Dendritic cell treated with granulocyte-macrophage colony-stimulating factor and Interleukin-4, amounts not matched to agents 40 ng/mL and 50 ng/mL, for 4 days (primary cell): ENCODE measurements around the gene PPM1L.
"Not testable (repeated sequence)": the region's sequence is repeated elsewhere in the genome, so short reads cannot be mapped to it uniquely, and the experiment has no call there.

Experiments used
- H3K27ac Mint-ChIP-seq: one replicate; pipeline ENCODE4 v1.8.0; 2022; ENCODE audit warnings: mild to moderate bottlenecking, mixed read lengths
- H3K27me3 Mint-ChIP-seq: one replicate; pipeline ENCODE4 v1.8.0; 2022; ENCODE audit warnings: mild to moderate bottlenecking, mixed read lengths
- H3K36me3 Mint-ChIP-seq: one replicate; pipeline ENCODE4 v1.8.0; 2022; ENCODE audit warnings: low read depth, mixed read lengths
- H3K4me1 Mint-ChIP-seq: one replicate; pipeline ENCODE4 v1.8.0; 2022; ENCODE audit warnings: low read depth, mixed read lengths
- H3K4me3 Mint-ChIP-seq: one replicate; pipeline ENCODE4 v1.8.0; 2022; ENCODE audit warnings: mild to moderate bottlenecking, moderate library complexity, mixed read lengths
- H3K9me3 Mint-ChIP-seq: one replicate; pipeline ENCODE4 v1.8.0; 2022; ENCODE audit warnings: mixed read lengths
- intact Hi-C: fragments of 100-400 bp; cut with micrococcal nuclease; formaldehyde crosslinking; loops from one replicate; pipeline ENCODE4 v1.15.0; 2022

Gene PPM1L

DNA sequence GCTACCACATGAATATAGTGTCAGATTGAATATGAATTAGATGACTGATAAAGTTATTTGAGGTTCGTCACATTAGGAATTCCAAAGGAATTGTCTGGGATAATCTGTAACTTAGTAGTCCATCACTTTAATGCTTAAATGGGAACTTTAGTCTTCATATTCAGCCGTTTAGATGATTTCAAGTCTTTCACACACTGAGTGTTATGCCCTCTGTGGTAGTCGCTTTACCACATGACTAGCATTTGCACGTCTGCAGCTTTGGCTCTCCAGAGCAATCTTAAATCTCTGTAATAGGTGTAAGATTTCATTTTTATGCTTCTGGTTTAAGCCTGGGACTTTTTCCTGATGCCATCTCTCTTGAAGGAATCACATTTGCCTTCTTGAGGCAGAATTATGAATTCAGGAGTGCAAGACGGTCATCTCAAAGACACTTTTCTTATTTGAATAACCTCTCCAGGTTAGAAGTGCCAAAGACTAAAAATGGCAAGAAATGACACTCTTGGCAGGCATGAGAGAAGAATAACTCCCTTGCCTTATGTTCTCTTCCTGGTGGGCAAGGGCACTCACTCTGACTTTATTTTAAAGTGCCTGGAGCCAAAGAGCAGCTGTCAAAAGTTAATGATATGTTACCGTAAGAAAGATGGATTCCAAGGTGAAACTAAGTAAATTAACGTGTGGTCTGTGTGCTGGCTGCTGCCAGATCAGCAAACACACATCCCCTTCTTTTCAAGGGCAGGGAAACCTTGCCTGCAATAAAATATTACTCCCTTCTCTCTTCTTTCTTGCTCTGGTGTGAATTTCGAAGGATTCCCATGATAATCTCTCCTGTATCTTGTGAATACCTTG is 195.8 kb downstream of the PPM1L start:
- Mint-ChIP-seq H3K4me3 (no peak overlapping the region), H3K36me3 (peaks cover 5% of the 10 kb centered on the region), H3K4me1 (peaks cover 11% of the 10 kb centered on the region), H3K27ac (no peak overlapping the region), H3K27me3 (no peaks in the 10 kb centered on the region), H3K9me3 (no peaks in the 10 kb centered on the region)
- intact Hi-C loops = loop anchor here (10.0 kb wide), 2 partner anchors 273 to 473 kb away; partner anchors contain the start of gene NMD3

DNA sequence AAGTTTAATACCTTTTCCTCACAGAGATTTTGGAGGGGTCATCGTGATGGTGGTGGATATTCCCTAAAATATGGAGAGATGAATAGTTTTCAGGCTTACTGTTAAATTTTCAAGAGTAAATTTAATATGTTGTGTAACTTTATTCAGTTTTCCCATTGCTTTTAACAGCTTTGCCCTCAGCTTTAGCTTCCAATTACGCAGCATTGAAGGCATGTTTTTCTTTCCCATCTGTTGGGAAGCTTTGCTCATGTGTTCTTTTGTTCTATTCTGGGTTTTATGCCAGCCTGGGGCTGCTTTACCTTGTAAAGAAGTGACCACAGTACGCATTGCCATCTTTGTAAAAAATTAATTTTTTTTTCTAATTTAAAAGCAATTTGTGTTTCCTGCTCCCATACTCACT is 197.7 kb downstream of the PPM1L start:
- peaks cover 11% of the 10 kb centered on the region for H3K4me1 Mint-ChIP-seq
- no peaks in the 10 kb centered on the region for H3K27me3 Mint-ChIP-seq
- H3K9me3 Mint-ChIP-seq = no peaks in the 10 kb centered on the region
- peaks cover 5% of the 10 kb centered on the region for H3K36me3 Mint-ChIP-seq
- no peak overlapping the region for H3K27ac Mint-ChIP-seq
- no peak overlapping the region for H3K4me3 Mint-ChIP-seq
- intact Hi-C loops = loop anchor here (10.0 kb wide), 2 partner anchors 271 to 471 kb away; partner anchors contain the start of gene NMD3

DNA sequence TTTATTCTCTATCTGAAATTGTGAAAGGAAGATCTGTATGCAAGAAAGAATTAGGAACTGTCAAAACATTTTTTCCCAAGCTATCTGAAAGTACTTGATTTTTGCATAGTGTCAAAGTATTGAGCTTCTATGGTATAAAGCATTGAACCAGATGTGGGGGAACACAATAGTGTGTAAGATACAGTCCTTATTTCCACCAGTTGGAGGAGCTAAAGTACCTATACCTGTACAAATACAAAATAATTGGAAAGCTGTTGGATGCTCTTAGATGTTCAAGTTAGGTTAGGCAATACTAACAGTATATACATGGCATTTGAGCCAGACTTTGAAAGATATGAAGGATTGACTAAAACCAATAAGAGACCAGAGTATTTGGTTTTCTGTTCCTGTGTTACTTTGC is 200.8 kb downstream of the PPM1L start:
- Mint-ChIP-seq H3K27me3 (no peaks in the 10 kb centered on the region), H3K27ac (no peak overlapping the region), H3K36me3 (peaks cover 5% of the 10 kb centered on the region), H3K4me1 (peaks cover 9% of the 10 kb centered on the region), H3K4me3 (no peak overlapping the region), H3K9me3 (no peaks in the 10 kb centered on the region)
- intact Hi-C loops = loop anchor here (10.0 kb wide), 2 partner anchors 268 to 468 kb away; partner anchors contain the start of gene NMD3

DNA sequence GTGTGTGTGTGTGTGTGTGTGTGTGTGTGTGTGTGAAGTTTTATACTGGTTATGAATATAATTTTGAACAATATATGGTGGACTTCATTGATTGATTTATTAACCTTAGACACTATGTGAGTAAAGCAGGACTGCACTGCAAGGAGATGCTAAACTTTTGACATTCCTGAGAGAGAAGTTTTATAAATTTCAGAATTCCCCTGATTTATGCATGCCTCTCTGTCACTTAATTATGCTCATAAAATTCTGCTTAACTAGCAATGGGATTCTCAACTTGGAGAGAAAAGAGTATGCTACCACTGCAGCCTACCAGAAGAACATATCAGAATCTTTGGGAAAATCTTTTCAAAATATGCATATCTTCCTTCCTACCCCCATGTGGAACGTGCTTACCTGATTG is 204.5 kb downstream of the PPM1L start:
- Mint-ChIP-seq H3K4me3 (no peak overlapping the region), H3K27me3 (no peaks in the 10 kb centered on the region), H3K27ac (no peak overlapping the region), H3K36me3 (peaks cover 21% of the 10 kb centered on the region), H3K4me1 (peaks cover under 1% of the 10 kb centered on the region), H3K9me3 (no peaks in the 10 kb centered on the region)
- intact Hi-C loops = no loop called here

DNA sequence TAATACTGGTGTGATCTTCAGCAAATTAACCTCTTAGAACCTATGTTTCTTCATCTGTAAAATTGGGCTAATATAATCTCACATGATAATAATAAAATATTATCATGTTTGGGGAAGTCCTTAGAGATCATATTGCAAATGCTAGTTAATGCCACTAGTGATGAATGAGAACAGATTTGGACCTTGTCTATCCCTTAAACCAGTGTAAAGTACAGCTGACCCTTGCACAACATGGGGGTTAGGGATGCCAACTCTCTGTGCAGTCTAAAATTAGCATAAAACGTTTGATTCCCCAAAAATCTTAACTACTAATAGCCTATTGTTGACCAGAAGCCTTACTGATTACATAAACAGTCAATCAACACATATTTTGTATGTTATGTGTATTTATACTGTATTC is 207.9 kb downstream of the PPM1L start:
- H3K4me1 Mint-ChIP-seq = peaks cover 6% of the 10 kb centered on the region
- no peak overlapping the region for H3K4me3 Mint-ChIP-seq
- no peaks in the 10 kb centered on the region for H3K27me3 Mint-ChIP-seq
- intact Hi-C loops = no loop called here
- no peak overlapping the region for H3K27ac Mint-ChIP-seq
- H3K9me3 Mint-ChIP-seq = no peaks in the 10 kb centered on the region
- H3K36me3 Mint-ChIP-seq = peaks cover 33% of the 10 kb centered on the region

DNA sequence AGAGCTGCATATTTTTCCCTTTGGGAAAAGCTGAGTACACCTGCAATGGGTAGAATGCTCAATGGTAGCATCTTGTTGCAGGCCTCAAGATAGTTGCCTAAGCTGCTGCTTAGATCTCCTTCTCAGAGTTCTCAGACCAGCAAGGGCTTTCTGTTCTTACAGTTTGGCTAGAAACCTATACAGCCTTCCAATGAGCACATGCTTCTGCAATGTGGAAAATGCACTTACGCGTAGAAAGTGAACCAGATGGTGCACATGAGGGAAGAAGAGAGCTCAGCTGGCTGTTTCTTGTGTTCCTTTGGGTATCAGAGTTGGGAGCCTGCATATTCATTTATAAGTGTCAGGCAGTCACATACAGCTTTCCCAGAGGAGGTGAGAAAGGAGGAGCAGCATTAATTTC is 212.7 kb downstream of the PPM1L start:
- no peak overlapping the region for H3K4me3 Mint-ChIP-seq
- H3K27me3 Mint-ChIP-seq = no peaks in the 10 kb centered on the region
- peaks cover 19% of the 10 kb centered on the region for H3K4me1 Mint-ChIP-seq
- no peaks in the 10 kb centered on the region for H3K9me3 Mint-ChIP-seq
- no peak overlapping the region for H3K27ac Mint-ChIP-seq
- H3K36me3 Mint-ChIP-seq = peaks cover 26% of the 10 kb centered on the region
- intact Hi-C loops = no loop called here

DNA sequence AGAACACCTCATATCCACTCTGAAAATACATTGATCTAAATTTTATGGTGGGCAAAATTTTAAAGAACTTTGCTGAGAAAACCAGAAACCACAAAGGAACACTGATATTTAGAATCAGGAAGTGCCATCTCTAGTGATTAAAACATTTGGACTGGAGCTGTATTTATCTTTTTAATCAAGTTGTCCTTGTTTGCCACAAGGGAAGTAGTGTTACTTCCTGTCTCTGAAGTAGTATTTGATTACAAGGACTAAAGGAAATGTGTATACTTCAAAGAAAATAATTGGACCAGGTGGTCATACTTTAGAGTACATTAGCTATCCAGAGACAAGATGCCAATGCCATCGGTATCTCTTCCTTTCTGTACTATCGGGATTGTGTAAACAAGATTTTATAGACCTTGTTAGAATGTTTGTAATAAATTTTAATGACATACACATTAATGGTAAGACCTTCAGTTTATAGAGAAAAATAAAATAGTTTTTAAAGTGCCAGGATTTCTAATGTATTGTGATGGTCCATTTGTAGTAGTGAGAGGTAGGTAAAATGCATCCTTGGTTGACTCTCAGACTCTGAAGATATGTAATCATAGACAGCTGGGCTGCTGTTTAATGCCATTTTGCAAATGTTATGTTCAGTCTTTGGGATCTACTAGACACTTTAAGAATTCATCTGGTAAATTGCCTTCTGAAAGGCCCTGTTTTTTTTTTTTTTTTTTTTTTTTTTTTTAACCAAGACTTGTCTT is 217.2 kb downstream of the PPM1L start:
- H3K4me1 Mint-ChIP-seq = peaks cover 20% of the 10 kb centered on the region
- H3K27me3 Mint-ChIP-seq = no peaks in the 10 kb centered on the region
- peaks cover 2% of the 10 kb centered on the region for H3K9me3 Mint-ChIP-seq
- intact Hi-C loops = no loop called here
- peaks cover 17% of the 10 kb centered on the region for H3K36me3 Mint-ChIP-seq
- H3K4me3 Mint-ChIP-seq = no peak overlapping the region
- no peak overlapping the region for H3K27ac Mint-ChIP-seq

DNA sequence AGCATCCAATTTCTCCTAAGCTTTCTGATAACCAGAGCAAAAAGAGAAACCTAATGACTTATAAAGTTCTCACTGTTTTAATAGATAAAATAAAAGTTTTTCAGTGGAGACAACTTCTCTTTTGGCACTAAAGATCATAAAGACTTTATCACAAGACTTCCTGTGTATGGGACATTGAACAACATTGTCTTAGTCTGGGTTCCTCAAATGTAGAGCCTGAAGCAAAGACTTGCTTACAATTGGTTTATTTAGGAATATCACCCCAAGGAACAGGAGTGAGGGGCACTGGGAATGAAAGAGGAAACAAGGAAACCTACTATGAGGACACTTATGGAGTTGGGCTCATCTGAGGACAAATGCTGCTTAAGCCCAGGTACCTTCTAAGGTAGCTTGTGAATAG is 221.7 kb downstream of the PPM1L start:
- Mint-ChIP-seq H3K9me3 (peaks cover 18% of the 10 kb centered on the region), H3K4me3 (no peak overlapping the region), H3K4me1 (peaks cover 51% of the 10 kb centered on the region), H3K27ac (peak overlapping the region; percentile 70), H3K27me3 (no peaks in the 10 kb centered on the region), H3K36me3 (peaks cover 39% of the 10 kb centered on the region)
- intact Hi-C loops = no loop called here

DNA sequence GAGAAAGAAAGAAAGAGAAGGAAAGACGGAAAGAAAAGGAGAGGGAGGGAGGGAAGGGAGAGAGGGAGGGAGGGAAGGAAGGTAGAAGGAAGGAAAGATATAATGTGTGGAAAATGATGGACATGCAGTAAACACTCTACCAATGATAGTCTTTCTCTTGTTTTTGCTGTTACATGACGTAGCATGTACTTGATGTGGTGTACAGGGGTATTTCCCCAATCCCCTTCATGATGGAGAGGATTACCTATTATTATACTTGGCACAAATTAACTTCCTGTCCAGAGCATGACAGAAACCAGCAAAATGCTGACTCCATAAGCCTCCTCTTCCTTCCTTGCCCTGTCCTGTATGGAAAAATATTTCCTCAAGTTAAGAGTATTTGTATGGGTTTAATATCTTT is 224.7 kb downstream of the PPM1L start:
- Mint-ChIP-seq H3K4me3 (no peak overlapping the region), H3K27me3 (no peaks in the 10 kb centered on the region), H3K27ac (peak overlapping the region; percentile 76), H3K36me3 (peaks cover 46% of the 10 kb centered on the region), H3K4me1 (peaks cover 48% of the 10 kb centered on the region), H3K9me3 (peaks cover 27% of the 10 kb centered on the region)
- intact Hi-C loops = no loop called here

DNA sequence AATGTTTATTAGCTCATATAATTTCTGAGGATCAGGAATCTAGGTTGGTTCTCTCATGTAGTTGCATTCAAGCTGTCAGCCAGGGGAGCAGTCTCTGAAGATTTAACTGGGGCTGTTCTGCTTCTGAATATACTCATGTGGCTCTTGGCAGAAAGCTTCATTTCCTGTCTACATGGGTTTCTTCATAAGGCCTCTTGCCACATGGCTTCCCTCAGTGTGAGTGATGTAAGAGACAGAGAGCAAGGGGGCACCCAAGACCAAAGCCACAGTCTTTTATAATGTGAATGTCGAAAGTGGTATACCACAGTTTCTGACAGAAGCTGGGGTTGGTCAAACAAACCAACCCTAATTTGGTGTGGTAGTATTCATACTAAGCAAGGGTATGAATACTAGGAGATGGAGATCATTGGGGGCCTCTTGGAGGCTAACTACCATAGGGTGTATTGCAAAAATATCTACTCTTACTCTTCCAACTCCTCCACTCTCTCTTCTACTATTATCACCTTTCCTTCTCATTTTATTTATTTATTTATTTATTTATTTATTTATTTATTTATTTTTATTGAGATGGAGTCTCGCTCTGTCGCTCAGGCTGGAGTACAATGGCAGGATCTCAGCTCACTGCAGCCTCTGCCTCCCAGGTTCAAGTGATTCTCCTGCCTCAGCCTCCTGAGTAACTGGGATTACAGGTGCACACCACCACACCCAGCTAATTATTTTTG is 225.3 kb downstream of the PPM1L start:
- H3K4me1 Mint-ChIP-seq = peaks cover 48% of the 10 kb centered on the region
- no peak overlapping the region for H3K4me3 Mint-ChIP-seq
- intact Hi-C loops = no loop called here
- peak overlapping the region; percentile 76 for H3K27ac Mint-ChIP-seq
- H3K27me3 Mint-ChIP-seq = no peaks in the 10 kb centered on the region
- peaks cover 27% of the 10 kb centered on the region for H3K9me3 Mint-ChIP-seq
- peaks cover 46% of the 10 kb centered on the region for H3K36me3 Mint-ChIP-seq

DNA sequence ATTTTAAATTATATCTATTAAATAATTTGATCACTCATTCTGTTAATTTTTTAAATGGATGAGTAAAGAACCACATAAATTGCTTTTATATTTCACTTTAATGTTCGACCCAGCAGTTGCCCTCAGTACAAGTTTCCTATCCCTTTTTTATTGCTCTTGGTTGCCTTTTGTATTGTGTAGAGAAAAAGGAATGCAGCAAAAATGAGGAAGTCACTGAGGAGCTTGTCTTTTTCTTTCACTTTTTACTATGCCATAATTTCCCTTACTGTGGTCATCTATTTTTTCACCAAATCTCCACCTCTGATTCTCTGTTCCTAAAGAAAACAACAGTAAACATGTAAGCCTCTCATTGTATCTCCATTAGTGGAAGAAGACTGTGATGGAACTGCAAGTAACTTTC is 226.5 kb downstream of the PPM1L start:
- Mint-ChIP-seq H3K4me1 (peaks cover 49% of the 10 kb centered on the region), H3K27ac (peak overlapping the region; percentile 69), H3K27me3 (no peaks in the 10 kb centered on the region), H3K36me3 (peaks cover 40% of the 10 kb centered on the region), H3K4me3 (no peak overlapping the region), H3K9me3 (peaks cover 29% of the 10 kb centered on the region)
- intact Hi-C loops = no loop called here

DNA sequence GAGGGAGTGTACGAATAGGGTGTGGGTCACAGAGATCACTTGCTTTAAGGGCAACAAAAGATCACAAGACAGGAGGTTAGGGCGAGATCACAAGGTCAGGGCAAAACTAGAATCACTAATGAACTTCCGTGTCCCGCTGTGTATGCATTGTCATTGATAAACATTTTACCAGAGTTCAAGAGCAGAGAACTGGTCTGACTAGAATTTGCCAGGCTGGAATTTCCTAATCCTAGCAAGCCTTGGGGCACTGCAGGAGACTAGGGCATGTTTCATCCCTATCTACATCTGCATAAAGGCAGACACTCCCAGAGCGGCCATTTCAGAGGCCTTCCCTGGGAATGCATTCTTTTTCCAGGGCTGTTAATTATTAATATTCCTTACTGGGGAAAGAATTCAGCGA is 227.9 kb downstream of the PPM1L start:
- H3K4me3 Mint-ChIP-seq, H3K27me3 Mint-ChIP-seq, H3K27ac Mint-ChIP-seq, intact Hi-C loops: not testable (repeated sequence)
- H3K4me1 Mint-ChIP-seq = peaks cover 43% of the 10 kb centered on the region
- peaks cover 36% of the 10 kb centered on the region for H3K36me3 Mint-ChIP-seq
- peaks cover 28% of the 10 kb centered on the region for H3K9me3 Mint-ChIP-seq

DNA sequence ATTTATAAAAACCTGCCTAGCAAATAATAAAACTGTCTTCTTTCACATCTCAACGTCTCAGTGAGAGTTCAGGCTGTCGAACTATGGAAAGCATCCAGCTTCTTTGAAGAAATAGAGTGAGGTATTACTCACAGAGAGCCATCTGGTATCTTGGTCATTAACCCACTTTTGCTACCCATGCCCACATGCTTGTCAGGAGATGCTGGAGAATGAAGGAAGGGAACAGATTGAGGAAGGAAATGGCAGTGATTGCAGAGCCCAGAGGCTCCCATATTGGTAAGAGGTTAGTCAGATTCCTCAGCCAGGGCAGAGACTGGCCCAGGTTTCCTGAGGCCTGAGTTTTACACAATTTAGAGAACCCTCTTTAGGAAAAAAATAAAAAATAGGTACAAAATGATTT is 230.0 kb downstream of the PPM1L start:
- Mint-ChIP-seq H3K36me3 (peaks cover 28% of the 10 kb centered on the region), H3K27ac (no peak overlapping the region), H3K27me3 (no peaks in the 10 kb centered on the region), H3K4me1 (peaks cover 26% of the 10 kb centered on the region), H3K4me3 (no peak overlapping the region), H3K9me3 (peaks cover 17% of the 10 kb centered on the region)
- intact Hi-C loops = no loop called here
